GM18498 (cell line): ENCODE measurements around the gene IFI44L.

Experiments
- ATAC-seq: cut with Tn5 transposase; IDR thresholded peaks from one replicate; pipeline ENCODE4 v1.9.1; 2021; ENCODE audit warnings: mild to moderate bottlenecking, moderate library complexity; ENCODE audit not compliant: unreplicated experiment

The IFI44L gene

GRCh38 chr1:78640462-78640861 is 20.2 kb downstream of the IFI44L start:
- peak; percentile 73 for ATAC-seq

- ATAC-seq = no peak
Measured at GRCh38 chr1:78641558-78641957, 21.3 kb downstream of the IFI44L start.

- no peak for ATAC-seq
Measured at GRCh38 chr1:78645723-78646122, 25.5 kb downstream of the IFI44L start.

GRCh38 chr1:78647238-78647637 is 27.0 kb downstream of the IFI44L start:
- ATAC-seq = no peak

GRCh38 chr1:78649628-78650027 is 29.4 kb downstream of the IFI44L start, which contains the start of gene IFI44:
TSS of gene IFI44 (plus strand) at chr1:78649831. CDS start at chr1:78650196, 365 bp downstream.
- peak; percentile 94 for ATAC-seq

GRCh38 chr1:78650114-78650660 is 29.9 kb downstream of the IFI44L start:
- ATAC-seq = peak; percentile 37

GRCh38 chr1:78651241-78651640 is 31.0 kb downstream of the IFI44L start:
- ATAC-seq = no peak

GRCh38 chr1:78652019-78652560 is 31.8 kb downstream of the IFI44L start:
- ATAC-seq = no peak

GRCh38 chr1:78658901-78659300 is 38.7 kb downstream of the IFI44L start:
- no peak for ATAC-seq

GRCh38 chr1:78663923-78664322 is 43.7 kb downstream of the IFI44L start:
- no peak for ATAC-seq

- no peak for ATAC-seq
Measured at GRCh38 chr1:78664763-78665162, 44.5 kb downstream of the IFI44L start.

GRCh38 chr1:78665809-78666208 is 45.6 kb downstream of the IFI44L start:
- no peak for ATAC-seq

- no peak for ATAC-seq
Measured at GRCh38 chr1:78667939-78668338, 47.7 kb downstream of the IFI44L start.

- ATAC-seq = no peak
Measured at GRCh38 chr1:78668427-78668826, 48.2 kb downstream of the IFI44L start.

- no peak for ATAC-seq
Measured at GRCh38 chr1:78672428-78672827, 52.2 kb downstream of the IFI44L start.

- ATAC-seq = no peak
Measured at GRCh38 chr1:78673120-78673519, 52.9 kb downstream of the IFI44L start.

GRCh38 chr1:78676347-78676982 is 56.2 kb downstream of the IFI44L start:
- ATAC-seq = no peak

GRCh38 chr1:78676993-78677392 is 56.7 kb downstream of the IFI44L start:
- ATAC-seq = no peak

- ATAC-seq = no peak
Measured at GRCh38 chr1:78677788-78678187, 57.5 kb downstream of the IFI44L start.

GRCh38 chr1:78678324-78678723 is 58.1 kb downstream of the IFI44L start:
- peak; percentile 93 for ATAC-seq

- ATAC-seq = no peak
Measured at GRCh38 chr1:78681265-78681664, 61.0 kb downstream of the IFI44L start.

GRCh38 chr1:78682496-78682895 is 62.2 kb downstream of the IFI44L start:
- no peak for ATAC-seq

GRCh38 chr1:78683079-78683478 is 62.8 kb downstream of the IFI44L start:
- ATAC-seq = no peak
